Retinal pigment epithelial cell (primary cell): Measurements from ENCODE around the gene KLK3.

Experiments used
- DNase-seq: peaks from one replicate; pipeline ENCODE4 v3.0.0-alpha.2; 2010; ENCODE audit warnings: low read depth
- H3K4me3 ChIP-seq: 2 replicates; pipeline ENCODE4 v1.5.1; 2011; ENCODE audit warnings: mild to moderate bottlenecking, low read length, control low read depth, moderate library complexity
- TF ChIP-seq, protein P1 (sequence below): conservative IDR thresholded peaks from 2 replicates; pipeline ENCODE4 v1.5.1; 2011; ENCODE audit warnings: low read depth, low read length, control low read depth, inconsistent platforms

Gene KLK3

GRCh38 chr19:50823389-50824042 lies 31.2 kb upstream of the KLK3 start, which contains the start of gene KLK1:
TSS of gene KLK1 (minus strand) at chr19:50823787. CDS start at chr19:50823748, 39 bp downstream.
- no peak for DNase-seq
- H3K4me3 ChIP-seq = no peak within 1 kb of the TSS
- TF ChIP-seq, protein P1, sequence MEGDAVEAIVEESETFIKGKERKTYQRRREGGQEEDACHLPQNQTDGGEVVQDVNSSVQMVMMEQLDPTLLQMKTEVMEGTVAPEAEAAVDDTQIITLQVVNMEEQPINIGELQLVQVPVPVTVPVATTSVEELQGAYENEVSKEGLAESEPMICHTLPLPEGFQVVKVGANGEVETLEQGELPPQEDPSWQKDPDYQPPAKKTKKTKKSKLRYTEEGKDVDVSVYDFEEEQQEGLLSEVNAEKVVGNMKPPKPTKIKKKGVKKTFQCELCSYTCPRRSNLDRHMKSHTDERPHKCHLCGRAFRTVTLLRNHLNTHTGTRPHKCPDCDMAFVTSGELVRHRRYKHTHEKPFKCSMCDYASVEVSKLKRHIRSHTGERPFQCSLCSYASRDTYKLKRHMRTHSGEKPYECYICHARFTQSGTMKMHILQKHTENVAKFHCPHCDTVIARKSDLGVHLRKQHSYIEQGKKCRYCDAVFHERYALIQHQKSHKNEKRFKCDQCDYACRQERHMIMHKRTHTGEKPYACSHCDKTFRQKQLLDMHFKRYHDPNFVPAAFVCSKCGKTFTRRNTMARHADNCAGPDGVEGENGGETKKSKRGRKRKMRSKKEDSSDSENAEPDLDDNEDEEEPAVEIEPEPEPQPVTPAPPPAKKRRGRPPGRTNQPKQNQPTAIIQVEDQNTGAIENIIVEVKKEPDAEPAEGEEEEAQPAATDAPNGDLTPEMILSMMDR = no peak

DNA sequence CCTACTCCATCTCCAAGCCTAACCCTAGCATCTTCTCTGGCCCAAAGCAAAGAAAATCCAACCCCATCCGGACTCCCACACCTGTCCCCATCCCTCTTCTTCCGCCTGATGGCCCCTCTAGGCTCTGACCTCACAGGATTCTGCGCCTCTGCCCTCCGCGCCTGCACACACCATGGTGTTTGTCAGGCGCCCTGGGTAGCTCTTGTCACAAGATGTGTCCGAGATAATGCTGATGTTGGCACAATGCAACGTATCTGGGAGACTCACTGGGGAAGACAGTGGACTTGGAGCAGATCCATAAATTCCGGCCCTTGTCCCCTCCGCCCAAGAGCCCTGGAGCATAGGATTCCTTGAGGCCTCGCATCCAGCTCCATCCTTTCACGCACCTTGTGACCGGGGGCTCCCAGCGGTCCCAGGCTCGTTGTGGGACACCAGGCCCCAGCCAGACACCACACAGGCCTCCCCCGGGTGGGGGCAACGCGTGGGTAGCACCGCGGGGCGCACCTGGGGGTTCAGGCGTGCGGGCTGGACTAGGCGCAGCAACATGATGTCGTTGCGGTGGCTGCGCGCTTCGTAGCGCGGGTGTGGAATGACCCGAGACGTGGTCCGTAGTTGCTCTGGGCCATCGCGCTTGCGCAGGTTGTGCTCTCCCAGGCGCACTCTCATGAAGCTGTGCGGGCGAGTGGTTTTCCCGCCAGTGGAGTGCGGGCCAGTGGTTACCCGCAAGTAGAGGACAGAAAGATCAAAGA lies 28.0 kb upstream of the KLK3 start:
- H3K4me3 ChIP-seq = no peak overlapping the region
- DNase-seq = no peak
- TF ChIP-seq, protein P1 = no peak

- TF ChIP-seq, protein P1 = no peak
- no peak overlapping the region for H3K4me3 ChIP-seq
- DNase-seq = no peak
Measured at GRCh38 chr19:50827476-50827875, 27.2 kb upstream of the KLK3 start.

GRCh38 chr19:50829801-50830200 lies 24.9 kb upstream of the KLK3 start:
- no peak overlapping the region for H3K4me3 ChIP-seq
- TF ChIP-seq, protein P1 = no peak
- no peak for DNase-seq

DNA sequence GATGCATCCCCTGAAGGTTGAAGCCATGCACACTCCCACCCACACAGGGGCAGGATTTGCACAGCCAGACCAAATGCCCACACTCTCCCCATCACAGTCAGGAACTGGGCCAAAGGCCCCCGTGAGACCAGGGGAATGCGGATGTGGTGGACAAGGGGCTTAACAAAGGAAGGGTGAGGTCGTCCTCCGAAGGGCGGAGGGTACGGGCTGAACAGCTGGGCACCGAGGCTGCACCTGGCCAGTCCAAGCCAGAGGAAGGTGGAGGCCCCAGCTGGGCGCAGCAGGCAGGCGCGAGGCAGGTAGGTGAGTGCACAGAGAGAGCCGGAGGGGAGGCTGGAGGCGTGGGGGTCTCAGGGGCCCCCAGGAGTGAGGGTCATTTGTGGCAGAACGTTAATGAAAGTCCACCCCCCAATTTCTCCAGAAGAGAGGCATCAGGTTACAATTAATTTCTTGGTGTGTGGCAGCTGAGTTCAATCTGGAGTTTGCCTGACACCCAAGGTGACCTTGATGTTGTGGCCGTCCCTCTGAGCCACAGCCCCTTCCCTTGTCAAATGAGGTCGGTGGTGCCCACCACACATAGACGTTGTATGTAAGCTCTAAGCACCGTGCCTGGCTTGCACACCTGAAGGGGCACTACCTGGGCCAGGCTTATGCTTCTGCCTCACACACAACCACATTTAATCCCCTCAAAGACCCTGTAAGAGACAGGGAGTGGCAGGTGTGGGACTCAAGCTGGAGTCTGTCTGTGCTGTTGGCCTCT lies 24.3 kb upstream of the KLK3 start:
- H3K4me3 ChIP-seq = no peak overlapping the region
- no peak for DNase-seq
- TF ChIP-seq, protein P1 = no peak

- no peak overlapping the region for H3K4me3 ChIP-seq
- DNase-seq = no peak
- TF ChIP-seq, protein P1 = no peak
Measured at GRCh38 chr19:50831026-50831396, 23.7 kb upstream of the KLK3 start.
